A673 (cell line): ENCODE results near the gene SRRT.

Experiments
- CTCF ChIP-seq: fragments of 300-800, 200-600 bp; sonication (generic); conservative IDR thresholded peaks from 2 replicates; pipeline ENCODE4 v1.5.1; 2017; ENCODE audit warnings: low read depth, mild to moderate bottlenecking, antibody characterized with exemption, low read length, moderate library complexity, mixed read lengths
- EZH2 ChIP-seq: fragments of 200-600 bp; sonication (generic); IDR thresholded peaks from 2 replicates; pipeline ENCODE4 v1.6.1; 2017; ENCODE audit warnings: borderline replicate concordance, low read depth, mild to moderate bottlenecking, mixed read lengths, antibody characterized with exemption, low read length; ENCODE audit not compliant: poor library complexity, severe bottlenecking

GRCh38 chr7:100887516-100888290 is 12.8 kb downstream of the SRRT start:
- TF ChIP-seq CTCF (no peak), EZH2 (no peak)
